IMR-90 (cell line): Measurements from ENCODE around the gene KCNK18. TPM values are rescaled to one million over a fixed set of nuclear protein-coding genes. Genes with fewer than 3 reads are reported as not detected.

Source experiments
- ATAC-seq: fragments of 200-7000 bp; cut with Tn5 transposase; 2 replicates; pipeline ENCODE4 v1.9.1; 2020; ENCODE audit warnings: low read depth, mild to moderate bottlenecking, moderate library complexity
- BruUV-seq: library from RNA; stranded (reverse); fragments of 400-500 nt; replicated peaks from 2 replicates; lab custom pipeline; 2021; lab: Mats Ljungman, UMichigan
- CTCF ChIA-PET: fragments of 300-600 bp; formaldehyde crosslinking; extraction: SDS; loops from one replicate; lab custom pipeline; 2021; ENCODE audit warnings: antibody characterized with exemption; lab: Yijun Ruan, JAX
- POLR2A ChIA-PET: fragments of 300-600 bp; sonication (Branson Sonifier 250); formaldehyde crosslinking; loops from one replicate; lab custom pipeline; 2022; ENCODE audit warnings: antibody characterized with exemption; ENCODE audit not compliant: unreplicated experiment; lab: Charles Lee
- DNase-seq: peaks from one replicate; pipeline ENCODE4 v3.0.0; 2013
- H2AFZ ChIP-seq: replicated peaks from 2 replicates; pipeline ENCODE3; 2013; ENCODE audit warnings: low read length, mild to moderate bottlenecking; ENCODE audit not compliant: poor library complexity
- H2AK5ac ChIP-seq: 2 replicates; pipeline ENCODE4 v1.6.1; 2013; ENCODE audit warnings: low read depth, low read length, inconsistent platforms
- H2AK9ac ChIP-seq: replicated peaks from 2 replicates; pipeline ENCODE3; 2013; ENCODE audit warnings: mild to moderate bottlenecking, low read depth, low read length, moderate library complexity; ENCODE audit not compliant: poor library complexity
- H2BK120ac ChIP-seq: 2 replicates; pipeline ENCODE4 v1.6.1; 2013; ENCODE audit warnings: low read depth, low read length, inconsistent platforms
- H2BK15ac ChIP-seq: 3 replicates; pipeline ENCODE4 v1.6.1; 2013; ENCODE audit warnings: low read depth, low read length, inconsistent platforms
- H2BK20ac ChIP-seq: 2 replicates; pipeline ENCODE4 v1.6.1; 2013; ENCODE audit warnings: low read depth, mild to moderate bottlenecking, inconsistent platforms, low read length, moderate library complexity
- H2BK5ac ChIP-seq: 2 replicates; pipeline ENCODE4 v1.6.1; 2013; ENCODE audit warnings: mild to moderate bottlenecking, low read depth, low read length, inconsistent platforms; ENCODE audit not compliant: poor library complexity, severe bottlenecking
- H3K14ac ChIP-seq: replicated peaks from 2 replicates; pipeline ENCODE4 v1.6.1; 2013; ENCODE audit warnings: low read depth, low read length, inconsistent platforms
- H3K18ac ChIP-seq: 2 replicates; pipeline ENCODE4 v1.6.1; 2013; ENCODE audit warnings: low read depth, low read length, control low read depth
- H3K23ac ChIP-seq: 2 replicates; pipeline ENCODE4 v1.6.1; 2013; ENCODE audit warnings: low read depth, low read length, inconsistent platforms
- H3K27ac ChIP-seq: 2 replicates; pipeline ENCODE4 v1.5.1; 2013; ENCODE audit warnings: mild to moderate bottlenecking, control low read depth, low read length; ENCODE audit not compliant: insufficient read depth
- H3K27me3 ChIP-seq: 2 replicates; pipeline ENCODE4 v1.6.1; 2013; ENCODE audit warnings: low read length; ENCODE audit not compliant: control insufficient read depth, insufficient read depth
- H3K36me3 ChIP-seq: 2 replicates; pipeline ENCODE4 v1.6.1; 2013; ENCODE audit warnings: low read length, mixed read lengths; ENCODE audit not compliant: control insufficient read depth, insufficient read depth
- H3K4ac ChIP-seq: 2 replicates; pipeline ENCODE4 v1.6.1; 2013; ENCODE audit warnings: low read depth, low read length, inconsistent platforms
- H3K4me1 ChIP-seq: 2 replicates; pipeline ENCODE4 v1.6.1; 2013; ENCODE audit warnings: low read length, mixed read lengths; ENCODE audit not compliant: control insufficient read depth, insufficient read depth
- H3K4me2 ChIP-seq: 2 replicates; pipeline ENCODE4 v1.6.1; 2013; ENCODE audit warnings: low read depth, mild to moderate bottlenecking, control low read depth, low read length, moderate library complexity
- H3K4me3 ChIP-seq: 2 replicates; pipeline ENCODE4 v1.5.1; 2013; ENCODE audit warnings: low read depth, mild to moderate bottlenecking, control low read depth, low read length, moderate library complexity; ENCODE audit not compliant: insufficient read depth
- H3K56ac ChIP-seq: 2 replicates; pipeline ENCODE4 v1.6.1; 2013; ENCODE audit warnings: low read length, inconsistent platforms; ENCODE audit not compliant: insufficient read depth; ENCODE audit errors: extremely low read depth
- H3K79me1 ChIP-seq, 2 experiments: 2 replicates each; pipeline ENCODE4 v1.6.1; 2013; ENCODE audit warnings: low read length in 2 of 2, inconsistent platforms in 1 of 2, low read depth in 1 of 2
- H3K9ac ChIP-seq: 2 replicates; pipeline ENCODE4 v1.6.1; 2013; ENCODE audit warnings: low read depth, low read length, control low read depth
- H3K9me1 ChIP-seq: 2 replicates; pipeline ENCODE4 v1.6.1; 2013; ENCODE audit warnings: low read length, inconsistent platforms; ENCODE audit not compliant: insufficient read depth
- H3K9me3 ChIP-seq: 2 replicates; pipeline ENCODE4 v1.6.1; 2013; ENCODE audit warnings: low read length; ENCODE audit not compliant: control insufficient read depth, insufficient read depth
- H4K20me1 ChIP-seq: 2 replicates; pipeline ENCODE4 v1.6.1; 2013; ENCODE audit warnings: low read length, inconsistent platforms; ENCODE audit not compliant: insufficient read depth
- H4K5ac ChIP-seq: 2 replicates; pipeline ENCODE4 v1.6.1; 2013; ENCODE audit warnings: mild to moderate bottlenecking, low read depth, low read length, control low read depth
- H4K8ac ChIP-seq, 2 experiments: 2 replicates each; pipeline ENCODE4 v1.6.1; 2013; ENCODE audit warnings: low read depth in 2 of 2, low read length in 2 of 2, control low read depth in 1 of 2, inconsistent platforms in 1 of 2
- H4K91ac ChIP-seq: 2 replicates; pipeline ENCODE4 v1.6.1; 2013; ENCODE audit warnings: low read depth, low read length, inconsistent platforms; ENCODE audit not compliant: insufficient read depth
- CHD1 ChIP-seq: IDR thresholded peaks from 2 replicates; pipeline ENCODE4 v1.6.1; 2012; ENCODE audit warnings: low read depth, low read length, improper control_type of control experiment
- CTCF ChIP-seq: conservative IDR thresholded peaks from 2 replicates; pipeline ENCODE4 v1.5.1; 2012; ENCODE audit warnings: mild to moderate bottlenecking, low read depth, low read length, improper control_type of control experiment
- FOS ChIP-seq: fragments of 150-350 bp; IDR thresholded peaks from 2 replicates; pipeline ENCODE4 v1.6.1; 2016; ENCODE audit warnings: low read depth, low read length
- MXI1 ChIP-seq: IDR thresholded peaks from 2 replicates; pipeline ENCODE4 v1.6.1; 2012; ENCODE audit warnings: low read depth, mild to moderate bottlenecking, low read length, moderate library complexity, borderline replicate concordance
- NFE2L2 ChIP-seq: fragments of 150-350 bp; IDR thresholded peaks from 2 replicates; pipeline ENCODE4 v1.6.1; 2016; ENCODE audit warnings: low read depth, mild to moderate bottlenecking, low read length
- USF2 ChIP-seq: fragments of 150-350 bp; IDR thresholded peaks from 2 replicates; pipeline ENCODE4 v1.6.1; 2017; ENCODE audit warnings: mild to moderate bottlenecking, antibody characterized with exemption, low read length, low read depth
- WGBS, 2 experiments: methylation state at CpG; one replicate each; pipeline versions ENCODE4 v1.1.5 to v1.1.7; 2013; ENCODE audit warnings: missing lambda C conversion rate in 2 of 2; ENCODE audit not compliant: insufficient read length in 1 of 2; ENCODE audit errors: extremely low coverage in 2 of 2; 5-methylcytosine and 5-hydroxymethylcytosine counted together
- dilution Hi-C: fragments of 300-500 bp; cut with HindIII; formaldehyde crosslinking; loops from one replicate; pipeline ENCODE4 v1.14.3; 2018; ENCODE audit warnings: low sequenced_read_pairs; ENCODE audit not compliant: unreplicated experiment
- in situ Hi-C: fragments of 300-500 bp; cut with MboI; formaldehyde crosslinking; loops from 3 replicates; pipeline ENCODE4 v1.14.3; 2019; ENCODE audit warnings: low sequenced_read_pairs, inconsistent platforms, mixed read lengths
- intact Hi-C: fragments of 100-400 bp; cut with micrococcal nuclease; formaldehyde crosslinking; loops from 2 replicates; pipeline ENCODE4 v1.10.0; 2022
- polyA plus RNA-seq, 3 experiments: library from polyadenylated mRNA; depleted of rRNA; stranded (reverse); fragments of >200 nt; gene quantifications; 2 replicates each; pipeline ENCODE4 v1.2.3, GENCODE V29; 2012; ENCODE audit warnings: low replicate concordance in 1 of 3
- total RNA-seq: library from RNA; depleted of rRNA; stranded (reverse); fragments of >200 nt; gene quantifications from 2 replicates; pipeline ENCODE4 v1.2.3, GENCODE V29; 2012

KCNK18 gene
- total and polyA plus RNA-seq, 2 of the 4 experiments (the other 2 are of a cell fraction), result not detected

- no peak overlapping the region for H3K4me3 ChIP-seq
- H4K91ac ChIP-seq, result no peak overlapping the region
- H3K36me3 ChIP-seq, result no peaks in the 10 kb centered on the region
- H4K5ac ChIP-seq, result no peak overlapping the region
- dilution Hi-C loops, result no loop called here
- H2BK15ac ChIP-seq, result no peak overlapping the region
- no peak overlapping the region for H3K56ac ChIP-seq
- no peak overlapping the region for H3K4ac ChIP-seq
- no peaks in the 10 kb centered on the region for H3K79me1 ChIP-seq
- no peak overlapping the region for H2AFZ ChIP-seq
- no peak overlapping the region for H2AK9ac ChIP-seq
- H3K4me2 ChIP-seq, result no peak overlapping the region
- no peak overlapping the region for H3K23ac ChIP-seq
- intact Hi-C loops, result no loop called here
- no peak overlapping the region for H3K14ac ChIP-seq
- in situ Hi-C loops, result loop anchor here (5.0 kb wide), 1 partner anchor 506 kb away; no protein-coding TSS in a partner anchor
- no peak overlapping the region for H2BK5ac ChIP-seq
- TF ChIP-seq FOS, result no peak
- no peak for TF ChIP-seq CTCF
- no peak for TF ChIP-seq CHD1
- TF ChIP-seq MXI1, result no peak
- no peak for TF ChIP-seq NFE2L2
- TF ChIP-seq USF2, result peak; percentile 29; the same call in 1 of the 2 replicates
- no peak overlapping the region for H2BK120ac ChIP-seq
- H3K18ac ChIP-seq, result no peak overlapping the region
- no peaks in the 10 kb centered on the region for H4K20me1 ChIP-seq
- H3K9me3 ChIP-seq, result no peaks in the 10 kb centered on the region
- ATAC-seq, result no peak
- no CpG with 5 or more reads among the region's 3 CpGs for WGBS, 2 experiments
- H2BK20ac ChIP-seq, result no peak overlapping the region
- BruUV-seq, result no TSS peak
- no peak for DNase-seq
- no peak overlapping the region for H2AK5ac ChIP-seq
- POLR2A ChIA-PET, result no interaction called here
- peaks cover 6% of the 10 kb centered on the region for H3K27me3 ChIP-seq
- H4K8ac ChIP-seq, result no peak overlapping the region
- CTCF ChIA-PET, result interaction anchor here (1.5 kb wide), 1 partner anchor 381 kb away, joined by 4 read pairs; no protein-coding TSS in a partner anchor
- no peak overlapping the region for H3K27ac ChIP-seq
- no peak overlapping the region for H3K9ac ChIP-seq
- H3K4me1 ChIP-seq, result no peaks in the 10 kb centered on the region
- H3K9me1 ChIP-seq, result no peaks in the 10 kb centered on the region
These were observed 19.1 kb upstream of the KCNK18 start for GRCh38 chr10:117178190-117178589.
